Endothelial cell (in vitro differentiated cells): ENCODE measurements around the gene SIX6. TPM values are rescaled to one million over a fixed set of nuclear protein-coding genes. Genes with fewer than 3 reads are reported as not detected.

Experiments
- DNase-seq: peaks from one replicate; pipeline ENCODE4 v3.0.0; 2021; ENCODE audit warnings: low spot score
- H3K27ac Mint-ChIP-seq: one replicate; pipeline ENCODE4 v1.8.0; 2021; ENCODE audit warnings: mixed read lengths, inconsistent platforms; ENCODE audit not compliant: unreplicated experiment
- H3K27me3 Mint-ChIP-seq: one replicate; pipeline ENCODE4 v1.8.0; 2021; ENCODE audit warnings: mild to moderate bottlenecking, moderate library complexity, mixed read lengths, inconsistent platforms; ENCODE audit not compliant: unreplicated experiment
- H3K36me3 Mint-ChIP-seq: one replicate; pipeline ENCODE4 v1.8.0; 2021; ENCODE audit warnings: mild to moderate bottlenecking, low read depth, mixed read lengths, inconsistent platforms; ENCODE audit not compliant: unreplicated experiment
- H3K4me1 Mint-ChIP-seq: one replicate; pipeline ENCODE4 v1.8.0; 2021; ENCODE audit warnings: mild to moderate bottlenecking, mixed read lengths, inconsistent platforms; ENCODE audit not compliant: unreplicated experiment
- H3K4me3 Mint-ChIP-seq: one replicate; pipeline ENCODE4 v1.8.0; 2021; ENCODE audit warnings: mild to moderate bottlenecking, mixed read lengths, inconsistent platforms; ENCODE audit not compliant: unreplicated experiment
- H3K9me3 Mint-ChIP-seq: one replicate; pipeline ENCODE4 v1.8.0; 2021; ENCODE audit warnings: mixed read lengths, inconsistent platforms; ENCODE audit not compliant: unreplicated experiment
- CTCF ChIP-seq: fragments of 200-600 bp; sonication (generic); IDR thresholded peaks from one replicate; pipeline ENCODE4 v1.5.0; 2021; ENCODE audit warnings: antibody characterized with exemption; ENCODE audit not compliant: unreplicated experiment
- total RNA-seq: library from RNA; stranded (reverse); fragmentation: NEBNext Ultra II Directional; extraction: Animal tissue kit (Norgen Biotek cat#: 25700); gene quantifications from one replicate; pipeline ENCODE4 v1.2.1, GENCODE V29; 2021; ENCODE audit not compliant: unreplicated experiment

Gene SIX6
- total RNA-seq, 1 donor from 2014 or later, result not detected

GRCh38 chr14:60532442-60532841, 23.5 kb downstream of the SIX6 start:
- no peak for DNase-seq
- Mint-ChIP-seq H3K4me1 (no peaks in the 10 kb centered on the region), H3K4me3 (no peak overlapping the region), H3K36me3 (no peaks in the 10 kb centered on the region), H3K27ac (no peak overlapping the region), H3K27me3 (no peaks in the 10 kb centered on the region), H3K9me3 (no peaks in the 10 kb centered on the region)
- no peak for TF ChIP-seq CTCF

GRCh38 chr14:60537663-60538062, 28.7 kb downstream of the SIX6 start:
- H3K4me3 Mint-ChIP-seq, result no peak overlapping the region
- H3K36me3 Mint-ChIP-seq, result no peaks in the 10 kb centered on the region
- no peaks in the 10 kb centered on the region for H3K27me3 Mint-ChIP-seq
- no peak for DNase-seq
- TF ChIP-seq CTCF, result no peak
- H3K27ac Mint-ChIP-seq, result no peak overlapping the region
- H3K4me1 Mint-ChIP-seq, result no peaks in the 10 kb centered on the region
- H3K9me3 Mint-ChIP-seq, result no peaks in the 10 kb centered on the region

GRCh38 chr14:60544659-60545058, 35.7 kb downstream of the SIX6 start:
- H3K36me3 Mint-ChIP-seq, result peaks cover 4% of the 10 kb centered on the region
- H3K9me3 Mint-ChIP-seq, result no peaks in the 10 kb centered on the region
- H3K27me3 Mint-ChIP-seq, result no peaks in the 10 kb centered on the region
- DNase-seq, result no peak
- no peak overlapping the region for H3K27ac Mint-ChIP-seq
- no peak overlapping the region for H3K4me3 Mint-ChIP-seq
- no peaks in the 10 kb centered on the region for H3K4me1 Mint-ChIP-seq
- TF ChIP-seq CTCF, result no peak

GRCh38 chr14:60553808-60554207, 44.9 kb downstream of the SIX6 start:
- Mint-ChIP-seq H3K4me1 (no peaks in the 10 kb centered on the region), H3K36me3 (no peaks in the 10 kb centered on the region)
- no peak for TF ChIP-seq CTCF

GRCh38 chr14:60561845-60562746, 53.1 kb downstream of the SIX6 start:
- Mint-ChIP-seq H3K4me3 (no peak overlapping the region), H3K9me3 (no peaks in the 10 kb centered on the region), H3K27ac (no peak overlapping the region), H3K36me3 (no peaks in the 10 kb centered on the region), H3K4me1 (no peaks in the 10 kb centered on the region), H3K27me3 (no peaks in the 10 kb centered on the region)
- TF ChIP-seq CTCF, result peak; percentile 46
- peak; percentile 58 for DNase-seq

More at GRCh38 chr14:60553808-60554207, 44.9 kb downstream of the SIX6 start:
- H3K27me3 Mint-ChIP-seq, result peaks cover 2% of the 10 kb centered on the region
- no peak overlapping the region for H3K27ac Mint-ChIP-seq
- no peak overlapping the region for H3K4me3 Mint-ChIP-seq
- no peaks in the 10 kb centered on the region for H3K9me3 Mint-ChIP-seq
- DNase-seq, result no peak
